Measurements from ENCODE around the gene SULT1B1.
"Not testable (repeated sequence)": the region's sequence is repeated elsewhere in the genome, so short reads cannot be mapped to it uniquely, and the experiment has no call there.

Gene SULT1B1

GRCh38 chr4:69760455-69760854, at the start of gene SULT1B1:
Gene SULT1B1, minus strand, starts transcription at chr4:69760620. Its CDS starts 5,403 bp downstream, at chr4:69755217.
- H3K27ac Mint-ChIP-seq: peak within 1 kb of the TSS; percentile 95
- peaks cover 39% of the 10 kb centered on the region for H3K4me1 Mint-ChIP-seq (ENCODE audit: low read depth)
- peak within 1 kb of the TSS; percentile 86 for H3K4me3 Mint-ChIP-seq
- peaks cover 11% of the 10 kb centered on the region for H3K36me3 Mint-ChIP-seq (ENCODE audit: low read depth)
- no peaks in the 10 kb centered on the region for H3K27me3 Mint-ChIP-seq (ENCODE audit: low read depth)
- H3K9me3 Mint-ChIP-seq: no peaks in the 10 kb centered on the region

GRCh38 chr4:69800599-69800998, 40.2 kb upstream of the SULT1B1 start:
- Mint-ChIP-seq H3K4me1 (ENCODE audit: low read depth) (no peaks in the 10 kb centered on the region), H3K4me3 (no peak overlapping the region), H3K27me3 (ENCODE audit: low read depth) (no peaks in the 10 kb centered on the region), H3K9me3 (no peaks in the 10 kb centered on the region), H3K27ac (no peak overlapping the region), H3K36me3 (ENCODE audit: low read depth) (no peaks in the 10 kb centered on the region)

DNA sequence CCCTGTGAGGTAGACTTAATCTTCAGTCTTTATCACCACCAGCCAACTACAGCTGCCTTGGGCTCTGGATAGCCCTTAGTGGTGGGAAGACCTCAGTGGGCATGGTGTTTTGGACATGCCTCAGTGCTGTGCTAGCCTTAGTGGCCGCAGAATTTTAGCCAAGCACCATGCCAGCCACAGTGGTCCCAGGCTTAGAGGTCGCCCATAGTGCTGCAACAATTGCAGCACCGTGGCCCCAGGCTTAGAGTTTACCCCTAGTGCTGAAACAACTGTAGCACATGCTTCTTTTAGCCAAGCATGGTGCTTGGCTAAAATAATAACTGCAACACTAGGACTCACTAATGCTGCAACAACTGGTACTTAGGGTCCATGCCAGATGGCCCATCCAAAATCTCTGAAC, 38.9 kb upstream of the SULT1B1 start:
- H3K9me3 Mint-ChIP-seq: no peaks in the 10 kb centered on the region
- no peak overlapping the region for H3K27ac Mint-ChIP-seq
- no peaks in the 10 kb centered on the region for H3K36me3 Mint-ChIP-seq (ENCODE audit: low read depth)
- H3K4me3 Mint-ChIP-seq: no peak overlapping the region
- no peaks in the 10 kb centered on the region for H3K27me3 Mint-ChIP-seq (ENCODE audit: low read depth)
- no peaks in the 10 kb centered on the region for H3K4me1 Mint-ChIP-seq (ENCODE audit: low read depth)

- peaks cover 4% of the 10 kb centered on the region for H3K27me3 Mint-ChIP-seq (ENCODE audit: low read depth)
- H3K27ac Mint-ChIP-seq: no peak overlapping the region
- no peaks in the 10 kb centered on the region for H3K9me3 Mint-ChIP-seq
- no peak overlapping the region for H3K4me3 Mint-ChIP-seq
- no peaks in the 10 kb centered on the region for H3K4me1 Mint-ChIP-seq (ENCODE audit: low read depth)
- H3K36me3 Mint-ChIP-seq (ENCODE audit: low read depth): no peaks in the 10 kb centered on the region
These were observed 33.3 kb upstream of the SULT1B1 start for GRCh38 chr4:69793732-69794131.

GRCh38 chr4:69787879-69788278, 27.5 kb upstream of the SULT1B1 start:
- no peak overlapping the region for H3K4me3 Mint-ChIP-seq
- no peak overlapping the region for H3K27ac Mint-ChIP-seq
- no peaks in the 10 kb centered on the region for H3K36me3 Mint-ChIP-seq (ENCODE audit: low read depth)

DNA sequence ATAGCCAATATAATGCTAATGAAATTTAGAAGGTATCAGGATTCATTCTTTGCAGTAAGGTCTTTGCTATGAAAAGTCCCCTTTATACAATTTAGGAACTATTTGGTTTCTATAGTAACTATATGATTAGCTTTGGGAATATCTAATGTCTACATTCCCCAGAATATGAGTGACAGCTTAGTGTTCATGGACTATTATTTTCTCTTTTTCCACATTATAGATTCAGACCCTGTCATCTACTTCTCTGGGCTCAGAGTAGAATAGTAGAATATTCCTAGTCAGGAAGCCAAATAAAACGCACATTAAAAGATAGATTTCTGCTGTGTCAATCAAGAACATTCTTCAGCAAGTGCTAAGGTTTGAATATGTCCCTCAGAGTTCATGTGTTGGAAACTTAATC, 26.1 kb upstream of the SULT1B1 start:
- Mint-ChIP-seq H3K36me3 (ENCODE audit: low read depth) (no peaks in the 10 kb centered on the region), H3K4me1 (ENCODE audit: low read depth) (no peaks in the 10 kb centered on the region), H3K27me3 (ENCODE audit: low read depth) (peaks cover 4% of the 10 kb centered on the region), H3K9me3 (peaks cover 6% of the 10 kb centered on the region), H3K4me3 (no peak overlapping the region), H3K27ac (no peak overlapping the region)

More at GRCh38 chr4:69787879-69788278, 27.5 kb upstream of the SULT1B1 start:
- H3K4me1 Mint-ChIP-seq (ENCODE audit: low read depth): no peaks in the 10 kb centered on the region
- no peaks in the 10 kb centered on the region for H3K9me3 Mint-ChIP-seq
- H3K27me3 Mint-ChIP-seq (ENCODE audit: low read depth): peaks cover 4% of the 10 kb centered on the region

- Mint-ChIP-seq H3K4me1 (ENCODE audit: low read depth) (no peaks in the 10 kb centered on the region), H3K36me3 (ENCODE audit: low read depth) (no peaks in the 10 kb centered on the region), H3K27ac (no peak overlapping the region), H3K27me3 (ENCODE audit: low read depth) (peaks cover 4% of the 10 kb centered on the region), H3K9me3 (peaks cover 6% of the 10 kb centered on the region), H3K4me3 (no peak overlapping the region)
These were observed 24.9 kb upstream of the SULT1B1 start for GRCh38 chr4:69785211-69785831.

- no peak overlapping the region for H3K27ac Mint-ChIP-seq
- no peaks in the 10 kb centered on the region for H3K4me1 Mint-ChIP-seq (ENCODE audit: low read depth)
- no peak overlapping the region for H3K4me3 Mint-ChIP-seq
- H3K27me3 Mint-ChIP-seq (ENCODE audit: low read depth): peaks cover 4% of the 10 kb centered on the region
- H3K9me3 Mint-ChIP-seq: peaks cover 6% of the 10 kb centered on the region
- no peaks in the 10 kb centered on the region for H3K36me3 Mint-ChIP-seq (ENCODE audit: low read depth)
These were observed 22.4 kb upstream of the SULT1B1 start for GRCh38 chr4:69782651-69783310.

DNA sequence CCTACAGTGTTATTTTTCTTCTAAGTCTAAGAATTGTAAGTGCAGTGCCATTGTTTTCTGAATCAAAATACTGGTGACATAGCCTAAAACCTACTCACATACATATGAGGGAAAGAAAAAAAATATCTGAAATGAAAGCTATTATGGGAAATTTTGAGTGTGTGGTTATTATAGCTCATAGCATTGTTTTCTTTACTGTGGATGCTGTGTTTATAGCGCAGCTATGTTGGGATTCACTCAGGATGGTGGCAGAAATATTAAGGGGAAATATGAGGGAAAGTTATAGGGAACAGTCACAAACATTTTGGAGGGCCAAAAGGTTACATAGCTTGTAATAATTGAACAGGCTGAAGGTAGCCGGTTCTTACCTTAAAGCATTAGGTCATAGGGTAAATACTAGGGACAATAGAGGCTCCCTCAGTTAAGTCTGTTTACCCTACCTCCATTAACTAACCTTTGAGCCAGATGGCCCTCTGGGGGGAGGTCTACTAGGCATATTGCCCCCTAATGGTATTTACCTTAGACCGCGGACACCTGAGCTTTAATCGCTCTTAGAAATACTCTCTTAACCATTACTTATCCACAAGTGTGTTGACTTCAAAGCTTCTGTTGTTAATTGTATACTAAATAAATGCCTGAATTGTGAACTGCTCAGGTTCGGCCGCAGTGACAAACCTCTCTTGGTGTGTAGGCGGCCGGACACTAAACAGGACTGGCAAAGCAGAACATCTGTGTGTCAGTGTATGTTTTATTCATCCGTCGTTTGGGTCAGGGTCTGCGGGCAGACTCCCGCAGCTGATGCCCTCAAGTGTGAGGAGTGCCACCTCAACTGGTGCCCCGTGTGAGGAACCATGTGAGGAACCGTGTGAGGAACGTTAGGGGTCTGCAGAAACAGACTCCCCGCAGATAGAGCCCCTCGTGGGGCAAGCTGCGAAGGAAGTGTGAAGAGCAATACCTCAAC, 21.3 kb upstream of the SULT1B1 start:
- Mint-ChIP-seq H3K4me1 (ENCODE audit: low read depth) (no peaks in the 10 kb centered on the region), H3K36me3 (ENCODE audit: low read depth) (no peaks in the 10 kb centered on the region), H3K27me3 (ENCODE audit: low read depth) (peaks cover 4% of the 10 kb centered on the region), H3K27ac (no peak overlapping the region), H3K9me3 (peaks cover 6% of the 10 kb centered on the region), H3K4me3 (no peak overlapping the region)

DNA sequence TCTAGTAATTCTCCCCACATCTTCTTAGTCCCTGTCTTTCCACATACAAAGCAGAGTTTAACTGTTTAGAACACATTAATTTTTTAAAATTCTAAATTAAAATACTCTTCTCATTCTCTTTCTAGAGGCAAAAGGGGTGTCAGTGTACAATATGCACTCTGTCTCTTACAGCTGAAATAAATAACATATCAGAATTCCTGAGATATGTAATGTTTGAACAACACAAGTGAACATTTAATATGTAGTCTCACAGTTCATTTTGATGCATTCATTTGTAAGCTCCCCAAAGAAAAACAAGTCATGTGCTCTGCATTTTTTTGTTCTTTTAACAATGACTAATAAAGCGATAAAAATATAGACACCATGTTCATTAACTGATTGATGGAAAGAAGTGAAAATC, 19.7 kb upstream of the SULT1B1 start:
- Mint-ChIP-seq H3K27me3 (ENCODE audit: low read depth) (no peaks in the 10 kb centered on the region), H3K4me1 (ENCODE audit: low read depth) (no peaks in the 10 kb centered on the region), H3K36me3 (ENCODE audit: low read depth) (no peaks in the 10 kb centered on the region), H3K27ac (no peak overlapping the region), H3K4me3 (no peak overlapping the region), H3K9me3 (peaks cover 6% of the 10 kb centered on the region)

DNA sequence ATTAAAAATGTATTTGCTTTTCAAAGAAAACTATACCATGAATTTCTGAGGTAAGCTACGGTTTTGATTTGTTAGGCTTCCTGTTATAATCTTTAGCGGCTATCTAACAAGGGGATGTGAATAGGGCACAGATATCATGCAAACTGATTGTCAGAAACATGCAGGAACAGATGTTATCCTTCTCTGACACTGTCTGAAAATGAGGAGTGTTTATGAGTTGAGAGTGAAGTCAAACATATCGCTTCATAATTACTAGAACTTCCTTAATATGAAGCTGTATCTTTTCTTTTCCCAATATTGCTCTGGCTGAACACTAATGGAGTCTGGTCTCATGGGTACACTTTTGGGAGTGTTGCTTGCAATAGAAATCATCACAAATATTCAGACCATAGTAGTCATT, 16.3 kb upstream of the SULT1B1 start:
- no peaks in the 10 kb centered on the region for H3K36me3 Mint-ChIP-seq (ENCODE audit: low read depth)
- no peaks in the 10 kb centered on the region for H3K4me1 Mint-ChIP-seq (ENCODE audit: low read depth)
- no peaks in the 10 kb centered on the region for H3K9me3 Mint-ChIP-seq
- no peak overlapping the region for H3K4me3 Mint-ChIP-seq
- H3K27ac Mint-ChIP-seq: no peak overlapping the region
- H3K27me3 Mint-ChIP-seq (ENCODE audit: low read depth): no peaks in the 10 kb centered on the region

DNA sequence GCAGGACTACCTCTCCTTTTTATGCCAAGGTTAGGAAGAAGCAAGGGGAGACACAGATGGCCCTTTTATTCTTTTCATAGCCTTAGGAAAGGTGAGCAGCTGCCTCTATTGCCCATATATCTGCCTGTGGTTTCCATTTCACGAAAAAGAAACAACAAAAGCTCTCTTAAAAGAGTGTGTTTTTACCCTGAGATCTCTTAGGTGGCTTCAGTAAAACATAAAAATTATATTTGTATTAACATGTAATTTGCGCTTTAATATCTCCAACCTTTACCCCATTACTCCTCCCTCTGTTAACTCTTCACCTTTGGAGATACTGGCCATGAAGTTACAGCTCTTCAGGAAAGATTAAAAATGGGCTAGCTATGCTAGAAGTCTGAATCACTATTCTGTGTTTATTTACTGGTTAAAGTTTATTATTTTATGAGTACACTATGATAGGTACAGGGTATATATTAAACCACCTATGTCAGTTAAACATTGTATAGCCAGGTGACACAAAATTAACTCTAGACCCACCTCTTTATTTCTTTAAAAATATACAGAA, 15.0 kb upstream of the SULT1B1 start:
- H3K4me1 Mint-ChIP-seq (ENCODE audit: low read depth): no peaks in the 10 kb centered on the region

GRCh38 chr4:69773484-69773883, 13.1 kb upstream of the SULT1B1 start:
- Mint-ChIP-seq H3K36me3 (ENCODE audit: low read depth) (no peaks in the 10 kb centered on the region), H3K4me3 (no peak overlapping the region), H3K4me1 (ENCODE audit: low read depth) (no peaks in the 10 kb centered on the region), H3K9me3 (no peaks in the 10 kb centered on the region), H3K27me3 (ENCODE audit: low read depth) (no peaks in the 10 kb centered on the region), H3K27ac (no peak overlapping the region)

More for the DNA sequence above, 15.0 kb upstream of the SULT1B1 start:
- Mint-ChIP-seq H3K36me3 (ENCODE audit: low read depth) (no peaks in the 10 kb centered on the region), H3K27me3 (ENCODE audit: low read depth) (no peaks in the 10 kb centered on the region), H3K4me3 (no peak overlapping the region), H3K9me3 (no peaks in the 10 kb centered on the region), H3K27ac (no peak overlapping the region)

GRCh38 chr4:69768554-69768953, 8.1 kb upstream of the SULT1B1 start:
- not testable (repeated sequence) for H3K4me3 Mint-ChIP-seq; H3K27ac Mint-ChIP-seq; H3K27me3 Mint-ChIP-seq (ENCODE audit: low read depth); H3K4me1 Mint-ChIP-seq (ENCODE audit: low read depth); H3K9me3 Mint-ChIP-seq; H3K36me3 Mint-ChIP-seq (ENCODE audit: low read depth)

All from T-helper 1 cell treated with Interleukin-12 subunit alpha and Interleukin-12 subunit beta and Interleukin-4 antibody, amounts not matched to agents 30 μg/mL and 1 μg/mL, for 36 hours (primary cell).